ENCODE data around the gene PTPRD. TPM values are rescaled to one million over a fixed set of nuclear protein-coding genes. Genes with fewer than 3 reads are reported as not detected.

PTPRD gene
- total and polyA plus RNA-seq, 10 donors = 0.08 to 11.7 (median 2.9) TPM

DNA sequence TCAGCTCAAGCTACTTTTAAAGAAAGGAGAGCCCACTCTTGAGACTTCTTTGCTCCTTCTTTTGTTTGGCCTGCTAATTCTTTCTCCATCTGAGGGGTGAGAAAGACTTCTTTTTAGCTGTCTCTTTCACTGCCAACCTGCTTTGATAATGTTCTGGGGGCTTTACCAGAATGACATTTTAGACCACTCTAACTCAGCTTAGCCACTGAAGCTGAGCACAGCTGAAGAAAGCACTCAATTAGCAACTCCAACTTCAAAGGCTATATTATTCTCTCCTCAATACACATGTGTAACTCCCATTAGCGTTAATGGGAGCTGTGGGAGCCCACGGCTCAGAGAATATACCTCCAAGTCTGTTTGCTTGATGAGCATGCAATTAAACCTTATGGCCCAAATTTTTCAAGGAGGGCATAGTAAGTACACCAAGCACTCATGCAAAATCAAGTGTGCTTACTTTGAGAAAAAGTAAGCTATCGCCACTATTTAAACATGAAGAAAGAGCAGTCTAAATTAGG, 1997.8 kb downstream of the PTPRD start:
- DNase-seq = no peak
- Histone ChIP-seq H3K9me3 (no peaks in the 10 kb centered on the region), H3K27me3 (replicated peaks in 1 of 7) (no peaks in the 10 kb centered on the region), H3K36me3 (no peaks in the 10 kb centered on the region), H3K27ac (no peak overlapping the region), H3K4me1 (no peaks in the 10 kb centered on the region), H3K4me3 (no peak overlapping the region)
- 84 to 93% (median 92%) methylated on average over 3 of the region's 3 CpGs for WGBS, 5 donors
- intact Hi-C loops (cut with DNase I; ENCODE audit: low total_unique reads) = no loop called here
- TF ChIP-seq POLR2AphosphoS5 (IDR thresholded peaks at IDR 0.05) (no peak), POLR2A (IDR thresholded peaks at IDR 0.05) (no peak)
- TF ChIP-seq, protein P1, sequence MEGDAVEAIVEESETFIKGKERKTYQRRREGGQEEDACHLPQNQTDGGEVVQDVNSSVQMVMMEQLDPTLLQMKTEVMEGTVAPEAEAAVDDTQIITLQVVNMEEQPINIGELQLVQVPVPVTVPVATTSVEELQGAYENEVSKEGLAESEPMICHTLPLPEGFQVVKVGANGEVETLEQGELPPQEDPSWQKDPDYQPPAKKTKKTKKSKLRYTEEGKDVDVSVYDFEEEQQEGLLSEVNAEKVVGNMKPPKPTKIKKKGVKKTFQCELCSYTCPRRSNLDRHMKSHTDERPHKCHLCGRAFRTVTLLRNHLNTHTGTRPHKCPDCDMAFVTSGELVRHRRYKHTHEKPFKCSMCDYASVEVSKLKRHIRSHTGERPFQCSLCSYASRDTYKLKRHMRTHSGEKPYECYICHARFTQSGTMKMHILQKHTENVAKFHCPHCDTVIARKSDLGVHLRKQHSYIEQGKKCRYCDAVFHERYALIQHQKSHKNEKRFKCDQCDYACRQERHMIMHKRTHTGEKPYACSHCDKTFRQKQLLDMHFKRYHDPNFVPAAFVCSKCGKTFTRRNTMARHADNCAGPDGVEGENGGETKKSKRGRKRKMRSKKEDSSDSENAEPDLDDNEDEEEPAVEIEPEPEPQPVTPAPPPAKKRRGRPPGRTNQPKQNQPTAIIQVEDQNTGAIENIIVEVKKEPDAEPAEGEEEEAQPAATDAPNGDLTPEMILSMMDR (IDR thresholded peaks at IDR 0.05 in 8 of 11, conservative IDR thresholded peaks at IDR 0.05 in 3 of 11) = no peak

DNA sequence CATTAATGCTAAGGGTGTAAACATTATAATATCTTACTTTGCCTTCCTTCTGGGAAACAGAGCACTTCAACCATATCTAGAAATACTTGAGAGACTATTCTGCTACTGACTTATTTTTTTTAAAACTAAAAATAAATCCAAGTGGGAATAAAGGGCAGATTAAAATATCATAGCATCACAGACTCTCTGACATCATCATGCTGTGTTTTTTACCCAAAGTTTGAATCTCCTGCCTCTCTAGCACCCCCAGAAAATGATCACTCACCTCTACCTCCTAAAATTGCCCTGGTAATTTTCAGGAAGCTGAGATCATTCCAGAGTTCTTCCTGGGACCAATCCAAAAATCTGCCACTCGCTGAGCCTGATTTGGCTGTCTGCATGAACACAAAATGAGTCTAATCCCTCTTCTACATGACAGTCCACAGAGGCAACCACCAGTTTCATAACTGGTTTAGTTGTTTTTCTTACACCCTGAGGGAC, 1999.4 kb downstream of the PTPRD start:
- H3K4me1 ChIP-seq = no peaks in the 10 kb centered on the region
- DNase-seq = no peak
- H3K9me3 ChIP-seq = no peaks in the 10 kb centered on the region
- 50 to 88% (median 66%) methylated on average over 1 of the region's 1 CpG for WGBS, 5 donors
- H3K36me3 ChIP-seq = no peaks in the 10 kb centered on the region
- no peak overlapping the region for H3K4me3 ChIP-seq
- intact Hi-C loops (cut with DNase I; ENCODE audit: low total_unique reads) = no loop called here
- TF ChIP-seq POLR2A (IDR thresholded peaks at IDR 0.05) (no peak), POLR2AphosphoS5 (IDR thresholded peaks at IDR 0.05) (no peak)
- TF ChIP-seq, protein P1 (IDR thresholded peaks at IDR 0.05 in 8 of 11, conservative IDR thresholded peaks at IDR 0.05 in 3 of 11) = no peak
- H3K27ac ChIP-seq = no peak overlapping the region
- no peaks in the 10 kb centered on the region for H3K27me3 ChIP-seq (replicated peaks in 1 of 7)

GRCh38 chr9:8611153-8611552, 2001.6 kb downstream of the PTPRD start:
- intact Hi-C loops (cut with DNase I; ENCODE audit: low total_unique reads) = no loop called here
- TF ChIP-seq POLR2AphosphoS5 (IDR thresholded peaks at IDR 0.05) (no peak), POLR2A (IDR thresholded peaks at IDR 0.05) (no peak)
- TF ChIP-seq, protein P1 (IDR thresholded peaks at IDR 0.05 in 8 of 11, conservative IDR thresholded peaks at IDR 0.05 in 3 of 11) = no peak
- Histone ChIP-seq H3K27ac (no peak overlapping the region), H3K9me3 (no peaks in the 10 kb centered on the region), H3K27me3 (replicated peaks in 1 of 7) (no peaks in the 10 kb centered on the region), H3K4me1 (no peaks in the 10 kb centered on the region), H3K36me3 (no peaks in the 10 kb centered on the region), H3K4me3 (no peak overlapping the region)
- 75 to 93% (median 76%) methylated on average over 3 of the region's 3 CpGs for WGBS, 5 donors
- DNase-seq = no peak

GRCh38 chr9:8610256-8610655, 2002.5 kb downstream of the PTPRD start:
- WGBS, 5 donors = 66 to 85% (median 74%) methylated on average over 3 of the region's 3 CpGs
- Histone ChIP-seq H3K27ac (no peak overlapping the region), H3K9me3 (no peaks in the 10 kb centered on the region), H3K4me3 (no peak overlapping the region), H3K36me3 (no peaks in the 10 kb centered on the region), H3K27me3 (replicated peaks in 1 of 7) (no peaks in the 10 kb centered on the region), H3K4me1 (no peaks in the 10 kb centered on the region)
- TF ChIP-seq POLR2A (IDR thresholded peaks at IDR 0.05) = no peak
- TF ChIP-seq, protein P1 (IDR thresholded peaks at IDR 0.05 in 8 of 11, conservative IDR thresholded peaks at IDR 0.05 in 3 of 11) = no peak
- TF ChIP-seq POLR2AphosphoS5 (IDR thresholded peaks at IDR 0.05) = no peak
- DNase-seq = no peak
- intact Hi-C loops (cut with DNase I; ENCODE audit: low total_unique reads) = no loop called here
